Measurements from ENCODE around the gene TMEM156.

DNA sequence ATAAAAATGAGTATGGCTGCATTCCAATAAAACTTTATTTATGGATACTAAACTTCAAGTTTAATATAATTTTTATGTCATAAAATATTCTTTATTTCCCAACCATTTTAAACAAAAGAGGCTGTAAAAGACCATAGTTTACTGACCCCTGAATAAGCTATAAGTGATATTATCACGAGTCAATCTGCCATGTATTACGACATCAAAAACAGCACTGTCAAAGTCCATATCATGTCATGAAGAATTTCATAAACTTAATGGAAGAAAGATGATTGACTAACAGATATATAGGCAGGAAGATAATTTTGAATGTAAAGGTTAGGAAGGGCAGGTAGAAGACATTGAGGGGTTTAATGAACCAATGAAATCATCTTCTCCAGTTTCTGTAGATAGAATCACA is 18.2 kb downstream of the TMEM156 start:
- TF ChIP-seq, protein P1, sequence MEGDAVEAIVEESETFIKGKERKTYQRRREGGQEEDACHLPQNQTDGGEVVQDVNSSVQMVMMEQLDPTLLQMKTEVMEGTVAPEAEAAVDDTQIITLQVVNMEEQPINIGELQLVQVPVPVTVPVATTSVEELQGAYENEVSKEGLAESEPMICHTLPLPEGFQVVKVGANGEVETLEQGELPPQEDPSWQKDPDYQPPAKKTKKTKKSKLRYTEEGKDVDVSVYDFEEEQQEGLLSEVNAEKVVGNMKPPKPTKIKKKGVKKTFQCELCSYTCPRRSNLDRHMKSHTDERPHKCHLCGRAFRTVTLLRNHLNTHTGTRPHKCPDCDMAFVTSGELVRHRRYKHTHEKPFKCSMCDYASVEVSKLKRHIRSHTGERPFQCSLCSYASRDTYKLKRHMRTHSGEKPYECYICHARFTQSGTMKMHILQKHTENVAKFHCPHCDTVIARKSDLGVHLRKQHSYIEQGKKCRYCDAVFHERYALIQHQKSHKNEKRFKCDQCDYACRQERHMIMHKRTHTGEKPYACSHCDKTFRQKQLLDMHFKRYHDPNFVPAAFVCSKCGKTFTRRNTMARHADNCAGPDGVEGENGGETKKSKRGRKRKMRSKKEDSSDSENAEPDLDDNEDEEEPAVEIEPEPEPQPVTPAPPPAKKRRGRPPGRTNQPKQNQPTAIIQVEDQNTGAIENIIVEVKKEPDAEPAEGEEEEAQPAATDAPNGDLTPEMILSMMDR (IDR thresholded peaks at IDR 0.05) = no peak
- TF ChIP-seq ZFX (IDR thresholded peaks at IDR 0.05; ENCODE audit: borderline replicate concordance) = no peak
